IMR-90 (cell line): ENCODE results near the gene PIP4K2A.

Experiments
- CEBPB ChIP-seq: IDR thresholded peaks from 2 replicates; pipeline ENCODE4 v1.6.1; 2012; ENCODE audit warnings: low read depth, low read length, improper control_type of control experiment
- CHD1 ChIP-seq: IDR thresholded peaks from 2 replicates; pipeline ENCODE4 v1.6.1; 2012; ENCODE audit warnings: low read depth, low read length, improper control_type of control experiment
- CTCF ChIP-seq: conservative IDR thresholded peaks from 2 replicates; pipeline ENCODE4 v1.5.1; 2012; ENCODE audit warnings: mild to moderate bottlenecking, low read depth, low read length, improper control_type of control experiment
- MAFK ChIP-seq: IDR thresholded peaks from 2 replicates; pipeline ENCODE4 v1.6.1; 2012; ENCODE audit warnings: low read depth, low read length, improper control_type of control experiment
- MXI1 ChIP-seq: IDR thresholded peaks from 2 replicates; pipeline ENCODE4 v1.6.1; 2012; ENCODE audit warnings: low read depth, mild to moderate bottlenecking, low read length, moderate library complexity, borderline replicate concordance
- POLR2A ChIP-seq: IDR thresholded peaks from 2 replicates; pipeline ENCODE4 v1.6.1; 2012; ENCODE audit warnings: mild to moderate bottlenecking, low read depth, low read length
- RAD21 ChIP-seq: IDR thresholded peaks from 2 replicates; pipeline ENCODE4 v1.6.1; 2012; ENCODE audit warnings: low read length, improper control_type of control experiment
- RCOR1 ChIP-seq: IDR thresholded peaks from 2 replicates; pipeline ENCODE4 v1.6.1; 2012; ENCODE audit warnings: mild to moderate bottlenecking, low read length, improper control_type of control experiment; ENCODE audit not compliant: insufficient replicate concordance
- RFX5 ChIP-seq: IDR thresholded peaks from 2 replicates; pipeline ENCODE4 v1.8.0; 2012; ENCODE audit warnings: low read depth, mild to moderate bottlenecking, low read length, moderate library complexity
- TF ChIP-seq, protein P1 (sequence below): fragments of 150-350 bp; IDR thresholded peaks from 2 replicates; pipeline ENCODE4 v1.6.1; 2016; ENCODE audit warnings: low read depth, mild to moderate bottlenecking, low read length, moderate library complexity, borderline replicate concordance

DNA sequence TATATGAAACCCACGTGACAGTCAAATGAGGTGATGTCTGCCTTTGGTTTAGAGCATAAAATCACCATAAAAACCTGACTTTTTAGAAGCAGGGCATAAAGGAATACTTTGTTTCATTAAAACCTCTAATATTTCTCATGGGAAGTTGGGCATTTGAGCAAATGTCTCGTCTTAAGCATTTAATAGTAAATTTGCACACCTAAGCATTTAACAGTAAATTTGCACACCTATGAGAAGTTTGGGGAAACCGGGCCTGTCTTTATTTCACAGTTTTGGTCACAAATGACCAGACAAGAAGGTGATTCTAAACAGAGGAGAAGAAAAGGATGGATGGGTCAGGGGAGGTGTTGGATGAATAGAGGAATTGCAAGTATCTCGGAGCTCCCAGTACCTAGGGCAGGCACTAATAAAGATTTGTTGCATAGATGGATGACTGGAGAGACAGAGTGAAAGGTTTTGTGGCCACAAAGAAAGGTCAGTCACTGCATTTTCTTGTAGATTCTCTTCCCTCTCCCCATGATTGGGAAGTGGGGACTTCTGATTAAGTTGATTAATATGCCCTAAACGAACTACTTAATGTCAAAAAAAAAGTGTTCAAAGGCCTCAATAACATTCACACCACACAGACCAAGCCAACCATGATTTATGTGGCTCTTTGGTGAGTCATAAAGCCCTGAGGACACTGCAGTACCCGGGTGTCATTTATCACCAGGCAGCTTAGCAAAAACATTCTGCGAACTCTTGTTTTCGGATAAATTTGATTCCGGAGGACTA, 210.9 kb downstream of the PIP4K2A start:
- TF ChIP-seq CTCF (no peak), MXI1 (no peak), POLR2A (no peak), RCOR1 (no peak), RFX5 (no peak), CEBPB (no peak), CHD1 (no peak), RAD21 (no peak), MAFK (peak; percentile 80)
- TF ChIP-seq, protein P1, sequence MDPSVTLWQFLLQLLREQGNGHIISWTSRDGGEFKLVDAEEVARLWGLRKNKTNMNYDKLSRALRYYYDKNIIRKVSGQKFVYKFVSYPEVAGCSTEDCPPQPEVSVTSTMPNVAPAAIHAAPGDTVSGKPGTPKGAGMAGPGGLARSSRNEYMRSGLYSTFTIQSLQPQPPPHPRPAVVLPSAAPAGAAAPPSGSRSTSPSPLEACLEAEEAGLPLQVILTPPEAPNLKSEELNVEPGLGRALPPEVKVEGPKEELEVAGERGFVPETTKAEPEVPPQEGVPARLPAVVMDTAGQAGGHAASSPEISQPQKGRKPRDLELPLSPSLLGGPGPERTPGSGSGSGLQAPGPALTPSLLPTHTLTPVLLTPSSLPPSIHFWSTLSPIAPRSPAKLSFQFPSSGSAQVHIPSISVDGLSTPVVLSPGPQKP, result no peak
